GM19099 (cell line): ENCODE results near the gene NEO1.

Experiments used
- POLR2A ChIP-seq: IDR thresholded peaks from 3 replicates; pipeline ENCODE4 v1.6.1; 2011; ENCODE audit warnings: low read depth; ENCODE audit not compliant: insufficient read length; ENCODE audit errors: extremely low read depth

The NEO1 gene

DNA sequence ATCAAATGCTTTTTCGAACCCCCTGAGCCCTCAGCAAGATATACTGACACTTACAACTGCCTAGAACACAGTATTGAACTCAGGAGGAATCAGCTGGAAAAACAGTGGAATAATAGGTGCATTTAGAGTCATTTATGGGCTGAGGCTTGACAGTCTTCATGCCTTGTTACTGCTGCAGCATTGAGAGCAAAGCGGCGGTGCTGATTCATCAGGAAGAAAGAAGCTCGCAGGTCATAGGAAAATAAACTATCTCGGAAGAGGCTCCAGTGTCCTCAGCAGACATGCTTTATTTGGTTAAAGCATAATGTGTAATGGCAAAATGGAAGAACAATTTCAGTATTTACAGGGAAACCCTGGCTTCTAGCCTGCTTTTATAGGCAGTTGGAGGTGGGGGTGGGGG lies 30.1 kb upstream of the NEO1 start:
- no peak for TF ChIP-seq POLR2A

DNA sequence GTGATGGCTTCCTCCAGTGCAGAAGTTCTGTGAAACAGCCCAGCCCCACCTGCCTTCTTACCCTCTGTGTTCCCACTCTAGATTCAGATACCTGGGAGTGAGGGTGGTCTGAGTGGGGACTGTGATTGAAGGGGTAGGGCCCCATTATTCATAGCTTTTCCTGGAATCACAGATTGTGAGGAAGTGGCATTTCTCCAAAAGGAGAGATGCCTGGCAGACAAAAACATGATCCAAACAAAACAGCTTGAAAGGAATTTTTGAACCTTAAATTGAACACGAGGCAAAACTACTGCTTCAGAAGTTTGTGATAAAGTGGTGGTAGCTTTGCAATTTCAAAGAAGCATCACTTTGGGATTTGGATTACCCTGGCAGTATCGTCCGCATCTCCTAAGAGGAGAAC lies 29.2 kb upstream of the NEO1 start:
- TF ChIP-seq POLR2A: no peak

DNA sequence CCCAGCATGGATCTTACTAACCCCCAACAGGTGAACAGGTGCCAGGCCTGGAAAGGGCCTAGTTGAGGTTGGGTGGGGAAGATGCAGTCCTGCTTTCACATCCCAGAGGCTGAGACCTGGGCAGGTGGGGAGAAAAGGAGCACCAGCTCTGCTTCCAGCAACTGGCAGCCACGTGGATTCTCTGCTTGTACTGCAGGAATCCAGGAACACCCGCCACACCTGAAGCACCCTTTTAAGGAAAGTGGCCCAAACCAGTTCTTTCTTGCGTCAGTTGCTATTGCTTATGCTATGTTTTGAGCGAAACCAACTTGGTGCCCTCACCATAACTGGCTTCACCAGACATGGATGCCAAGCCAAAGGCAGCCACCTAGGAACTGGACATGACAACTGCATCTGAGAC lies 28.1 kb upstream of the NEO1 start:
- no peak for TF ChIP-seq POLR2A

DNA sequence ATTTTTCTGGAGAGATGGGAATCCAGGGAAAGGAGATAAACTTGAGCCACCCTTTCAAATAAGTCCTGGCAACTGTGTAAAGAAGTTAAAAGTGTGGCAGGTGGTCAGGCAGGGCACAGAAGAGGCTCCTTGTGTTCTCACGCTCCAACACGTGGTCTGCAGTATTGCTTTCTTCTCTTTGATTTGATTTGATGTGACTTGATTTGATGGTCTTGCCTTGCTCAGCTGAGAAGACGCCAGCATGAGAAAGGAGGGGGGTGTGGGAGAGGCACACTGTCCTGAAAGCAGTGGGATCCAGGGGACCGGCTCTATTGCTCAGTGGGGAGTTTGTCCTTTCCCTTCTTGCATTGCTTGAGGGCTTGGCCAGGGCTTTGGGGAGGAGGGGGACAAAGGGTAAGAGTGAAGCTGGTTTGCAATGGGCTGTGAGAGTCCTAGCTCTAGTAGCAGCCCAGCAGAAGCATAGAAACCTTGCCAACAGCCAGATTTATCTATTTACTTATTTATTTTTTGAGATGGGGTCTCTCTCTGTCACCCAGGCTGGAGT lies 25.7 kb upstream of the NEO1 start:
- no peak for TF ChIP-seq POLR2A

DNA sequence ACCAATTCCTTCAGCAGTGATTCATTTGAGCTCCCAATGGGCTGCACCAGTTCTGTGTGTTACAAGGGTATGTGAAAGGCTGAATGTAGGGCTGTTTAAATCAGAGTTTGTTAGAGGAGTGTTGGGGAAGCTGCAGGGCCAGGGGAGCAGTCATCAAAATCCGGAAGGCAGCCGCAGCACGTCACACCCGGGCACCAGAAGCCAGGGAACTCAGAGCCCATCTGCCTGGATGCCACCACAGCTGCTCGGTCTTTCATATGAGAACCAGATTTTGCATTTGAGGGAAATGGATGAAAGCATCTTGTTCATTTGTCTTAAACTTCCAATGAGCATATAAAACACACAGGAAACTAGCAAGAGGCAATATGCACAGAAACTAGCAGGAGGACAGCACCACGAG lies 24.2 kb upstream of the NEO1 start:
- TF ChIP-seq POLR2A: no peak

DNA sequence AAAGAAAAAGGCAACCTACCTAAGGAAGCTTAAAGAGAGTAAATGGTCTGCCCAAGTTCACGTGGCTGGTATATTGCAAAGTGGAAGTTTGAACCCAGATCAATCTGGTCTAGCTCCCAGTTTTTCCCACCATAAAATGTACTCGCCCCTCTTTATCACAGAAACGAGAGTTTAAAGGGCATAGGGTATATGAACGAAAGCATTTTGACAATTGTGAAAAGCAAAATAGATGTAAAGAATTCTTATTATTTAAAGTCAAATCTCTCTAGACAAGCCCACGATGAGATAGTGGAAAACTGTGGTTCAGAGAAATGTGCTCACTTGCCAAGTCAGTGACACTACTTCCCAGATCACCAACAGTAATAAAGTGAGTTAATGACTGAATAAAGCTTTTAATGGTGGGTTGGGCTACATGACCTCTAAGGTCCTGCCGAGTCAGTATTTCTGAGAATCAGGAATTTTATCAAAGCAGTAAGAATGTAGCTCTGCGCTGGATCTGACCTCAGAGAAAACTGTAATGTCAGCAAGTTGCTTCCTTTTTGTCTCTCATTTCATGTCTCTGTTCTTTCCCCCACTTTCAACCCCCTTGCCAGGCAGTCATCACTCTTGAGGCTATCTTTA lies 23.3 kb upstream of the NEO1 start:
- no peak for TF ChIP-seq POLR2A

DNA sequence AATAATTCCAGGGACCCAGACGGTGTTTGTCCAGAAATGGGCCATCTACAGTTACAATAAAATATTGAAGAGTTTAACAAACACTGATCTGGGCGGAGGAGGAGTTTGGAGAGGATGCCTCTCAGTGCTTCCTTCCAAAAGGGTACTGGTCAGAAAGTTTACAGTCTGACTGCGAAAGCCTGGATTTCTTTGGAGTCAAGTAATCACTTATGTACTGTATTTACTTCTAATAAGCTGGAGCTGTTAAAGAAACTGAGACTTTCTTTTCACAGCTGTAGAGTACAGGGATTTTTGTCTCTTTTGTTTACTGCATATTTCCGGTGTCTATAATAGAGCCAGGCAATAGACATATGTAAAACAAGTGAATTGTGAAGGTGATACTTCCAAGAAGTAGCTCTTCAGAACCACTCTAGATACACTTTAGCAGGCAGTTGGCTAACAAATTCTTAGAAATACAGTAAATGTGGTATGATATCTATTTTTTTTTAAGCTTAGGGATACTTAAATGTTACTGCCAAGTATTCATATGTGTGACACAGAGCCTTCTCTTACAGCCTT lies 22.1 kb upstream of the NEO1 start:
- no peak for TF ChIP-seq POLR2A

DNA sequence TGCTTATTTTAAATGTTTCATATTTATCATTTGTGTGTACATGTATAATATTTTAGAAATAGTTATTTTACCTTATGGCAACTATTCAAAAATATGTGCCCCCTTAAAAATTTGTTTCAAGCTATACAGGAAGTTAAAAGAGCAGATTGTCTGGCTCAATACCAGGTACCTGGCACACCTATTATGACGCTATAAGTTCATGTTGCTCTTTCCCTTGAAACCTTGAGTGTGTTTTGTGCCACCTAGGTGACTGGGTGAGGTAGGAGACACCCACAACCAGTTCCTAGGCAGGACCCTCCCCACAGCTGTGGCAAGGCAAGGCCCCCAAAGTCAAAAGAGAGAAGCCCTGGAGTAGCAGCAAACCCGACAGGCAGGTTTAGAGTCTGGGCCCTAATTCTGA lies 20.6 kb upstream of the NEO1 start:
- TF ChIP-seq POLR2A: no peak

DNA sequence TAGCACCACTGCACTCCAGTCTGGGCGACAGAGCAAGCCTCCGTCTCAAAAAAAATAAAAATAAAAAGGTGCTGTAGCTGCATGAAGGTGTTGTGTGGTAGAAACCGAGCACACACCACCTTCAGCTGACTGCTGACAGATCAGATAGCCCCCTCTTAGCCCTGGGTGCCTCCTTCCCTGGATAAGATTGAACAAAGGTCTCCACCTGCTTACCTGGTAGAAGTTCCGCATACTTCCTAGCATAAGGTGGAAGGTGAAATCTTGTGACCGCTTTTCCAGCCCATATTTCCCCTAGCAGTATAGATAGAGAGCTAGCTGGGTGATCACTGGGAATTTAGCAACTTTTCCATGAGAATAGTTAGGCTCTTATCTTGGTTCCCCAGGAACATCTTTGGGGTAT lies 18.7 kb upstream of the NEO1 start:
- TF ChIP-seq POLR2A: no peak

DNA sequence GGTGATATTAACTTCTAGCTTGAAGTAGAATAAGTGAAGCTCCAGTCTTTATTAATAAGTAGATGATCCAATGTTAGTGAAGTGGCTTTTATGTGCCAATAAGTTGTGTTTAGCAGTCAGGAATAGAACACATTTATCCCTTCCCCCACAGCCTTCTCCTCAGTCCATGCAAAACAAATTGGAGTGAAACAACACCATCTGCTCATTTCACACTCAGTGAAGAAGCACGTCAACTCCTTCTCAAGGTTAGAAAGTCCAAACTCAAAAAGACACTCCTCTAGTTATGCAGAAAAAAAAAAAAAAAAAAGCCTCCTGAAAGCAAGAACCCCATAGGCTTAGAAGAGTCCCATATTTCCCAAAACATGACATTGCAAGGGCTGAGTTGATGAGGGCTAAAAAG lies 18.0 kb upstream of the NEO1 start:
- TF ChIP-seq POLR2A: no peak

DNA sequence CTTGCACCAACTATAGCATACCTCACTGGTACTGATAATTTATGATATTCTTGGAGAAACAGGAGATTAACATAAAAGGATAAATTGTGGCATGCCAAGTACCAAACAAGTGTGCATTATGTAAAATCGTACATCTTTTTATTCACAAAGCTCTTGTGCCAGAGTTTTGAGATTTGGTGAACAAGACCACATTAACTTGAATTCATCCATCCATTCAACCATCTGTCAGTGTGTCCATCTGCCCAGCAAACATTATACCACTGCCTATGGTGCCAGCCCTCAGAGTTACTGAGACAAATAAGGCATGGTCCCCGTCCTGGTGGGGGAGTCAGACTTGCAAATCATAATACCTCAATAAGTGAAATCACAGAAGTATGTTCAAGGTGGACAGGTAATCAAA lies 17.0 kb upstream of the NEO1 start:
- TF ChIP-seq POLR2A: no peak

DNA sequence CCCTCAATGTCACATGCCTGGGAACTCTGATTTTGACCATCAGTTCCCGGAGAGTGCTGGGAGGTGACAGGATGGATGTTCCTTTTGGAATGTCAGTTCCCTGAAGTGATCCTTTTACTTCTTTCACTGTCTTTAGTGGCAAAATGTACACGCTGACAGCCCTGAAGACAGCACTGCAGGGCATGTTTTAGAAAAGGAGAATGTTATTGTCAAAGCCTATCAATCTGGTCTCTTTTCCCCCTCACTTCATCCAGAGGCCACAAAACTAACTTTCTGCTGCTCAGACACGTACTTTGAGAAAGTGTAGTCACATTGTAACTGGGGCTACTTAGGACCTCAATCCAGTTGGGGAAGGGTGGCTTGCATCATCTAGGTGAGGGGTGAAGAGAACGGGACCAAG lies 14.0 kb upstream of the NEO1 start:
- no peak for TF ChIP-seq POLR2A

DNA sequence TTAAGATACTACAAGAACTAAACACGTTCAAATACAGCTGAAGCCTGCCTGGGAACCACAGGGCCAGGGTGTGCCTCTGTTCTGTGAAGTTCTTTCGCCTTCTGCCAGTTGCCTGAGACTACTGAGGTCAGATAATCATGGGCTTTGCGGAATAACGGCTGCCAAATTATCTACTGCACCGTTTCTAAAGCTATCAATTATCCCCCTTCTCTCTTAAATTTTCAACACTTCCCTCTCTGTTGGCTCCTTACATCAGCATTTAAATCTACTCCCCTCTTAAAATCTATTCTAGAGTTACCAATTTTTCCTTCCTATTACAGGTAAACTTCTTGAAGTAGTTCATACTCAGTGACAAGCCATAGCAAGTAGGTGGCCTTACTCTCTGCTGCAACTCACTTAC lies 6.2 kb upstream of the NEO1 start:
- no peak for TF ChIP-seq POLR2A

DNA sequence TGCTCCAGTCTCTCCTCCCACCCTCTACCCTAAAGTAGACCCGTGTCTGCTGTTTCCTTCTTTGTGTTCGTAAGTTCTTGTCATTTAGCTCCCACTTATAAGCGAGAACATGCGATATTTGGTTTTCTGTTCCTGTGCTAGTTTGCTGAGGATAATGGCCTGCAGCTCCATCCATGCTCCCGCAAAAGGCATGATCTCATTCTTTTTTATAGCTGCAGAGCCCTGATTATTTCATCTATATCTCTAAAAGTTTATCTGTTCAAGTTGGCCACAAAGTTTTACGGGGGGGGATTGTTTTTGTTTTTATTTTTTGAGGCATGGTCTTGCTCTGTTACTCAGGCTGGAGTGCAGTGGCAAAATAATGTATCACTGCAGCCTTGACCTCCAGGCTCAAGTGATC lies 4.4 kb upstream of the NEO1 start:
- TF ChIP-seq POLR2A: no peak

DNA sequence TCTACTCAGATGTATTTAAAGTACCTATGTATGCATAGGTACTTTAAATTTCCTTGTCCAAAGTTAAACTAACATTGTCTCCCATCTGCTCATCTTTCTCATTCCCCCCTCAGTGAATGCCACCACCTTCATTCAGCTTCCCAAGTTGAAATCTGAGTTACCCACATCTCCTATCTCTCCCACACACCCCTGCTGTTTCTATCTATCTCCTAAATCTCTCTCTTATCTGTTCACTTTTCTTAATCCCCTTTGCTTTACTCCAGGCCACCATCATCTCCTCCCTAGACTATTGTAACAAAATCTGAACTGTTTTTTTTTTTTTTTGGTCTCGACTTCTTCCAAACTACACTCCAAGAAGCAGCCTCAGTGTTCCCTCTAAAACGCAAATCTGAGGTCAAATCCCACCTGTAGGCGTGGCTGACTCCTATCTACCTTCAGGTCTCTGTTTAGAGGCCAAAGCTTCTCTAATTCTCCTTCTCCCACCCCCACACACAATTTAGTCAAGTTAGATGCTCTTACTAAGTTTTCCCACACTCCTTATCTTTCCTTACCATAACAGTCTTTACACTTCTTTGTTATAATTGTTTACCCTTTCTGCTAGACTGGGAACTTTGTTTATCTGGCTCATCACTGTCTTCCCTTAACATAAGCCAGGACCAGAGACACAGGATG lies 3.5 kb upstream of the NEO1 start:
- TF ChIP-seq POLR2A: no peak

DNA sequence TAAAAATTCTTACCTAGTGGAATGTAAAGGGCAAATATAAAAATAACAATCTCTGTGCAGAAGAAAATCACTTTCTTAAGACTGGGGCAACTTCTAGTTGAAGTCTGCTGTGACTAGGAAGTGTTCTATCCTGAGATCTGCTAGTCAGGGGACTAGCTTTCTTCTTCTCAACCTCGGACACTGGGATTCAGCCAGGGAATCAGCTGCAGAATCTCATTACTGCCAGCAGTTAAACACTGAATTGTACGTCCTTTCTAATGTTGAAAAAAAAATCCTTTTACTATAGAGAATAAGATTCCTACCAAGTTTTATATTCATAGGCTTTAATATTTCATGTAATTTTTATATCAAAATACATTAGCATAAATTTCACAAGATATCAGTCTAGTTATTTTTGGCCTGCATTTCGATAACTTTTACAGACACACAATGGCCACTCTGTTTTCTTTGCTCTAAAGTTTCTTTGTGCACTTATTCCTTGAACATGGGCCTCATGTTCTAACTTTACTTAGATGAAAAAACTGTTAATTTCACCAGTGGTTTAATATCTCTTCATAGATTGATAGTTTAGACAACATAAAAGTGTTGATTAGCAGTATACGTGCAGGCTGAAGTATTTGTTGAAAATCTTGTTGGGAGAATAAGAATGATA lies 2.6 kb upstream of the NEO1 start:
- no peak for TF ChIP-seq POLR2A
